ENCODE results near the gene PCDHB9.
"Not testable (repeated sequence)": the region's sequence is repeated elsewhere in the genome, so short reads cannot be mapped to it uniquely, and the experiment has no call there.

The PCDHB9 gene

DNA sequence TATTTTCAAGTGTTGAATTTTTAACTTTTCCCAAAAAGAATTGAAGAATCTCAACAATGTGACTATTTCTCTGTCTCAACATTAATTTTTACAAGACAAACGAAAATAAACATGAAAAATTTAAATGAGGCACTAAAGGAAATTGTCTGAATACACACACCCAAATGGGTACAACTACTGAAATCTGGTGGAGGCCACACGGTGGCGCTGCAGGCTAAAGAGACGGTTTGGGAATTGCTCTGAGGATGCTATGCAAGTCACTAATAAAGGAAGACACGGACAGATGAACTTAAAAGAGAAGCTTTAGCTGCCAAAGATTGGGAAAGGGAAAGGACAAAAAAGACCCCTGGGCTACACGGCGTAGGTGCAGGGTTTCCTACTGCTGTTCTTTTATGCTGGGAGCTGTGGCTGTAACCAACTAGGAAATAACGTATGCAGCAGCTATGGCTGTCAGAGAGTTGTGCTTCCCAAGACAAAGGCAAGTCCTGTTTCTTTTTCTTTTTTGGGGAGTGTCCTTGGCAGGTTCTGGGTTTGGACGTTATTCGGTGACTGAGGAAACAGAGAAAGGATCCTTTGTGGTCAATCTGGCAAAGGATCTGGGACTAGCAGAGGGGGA lies 5.3 kb downstream of the PCDHB9 start, which contains the start of gene PCDHB10:
Gene PCDHB10 (plus strand): TSS at position 244 of the 616 bp plus-strand sequence. CDS start 200 bp downstream, at position 444.
- no peak for DNase-seq (ENCODE audit: low spot score)
- H3K27ac ChIP-seq (ENCODE audit: poor library complexity, severe bottlenecking) = no peak within 1 kb of the TSS
- TF ChIP-seq, protein P1, sequence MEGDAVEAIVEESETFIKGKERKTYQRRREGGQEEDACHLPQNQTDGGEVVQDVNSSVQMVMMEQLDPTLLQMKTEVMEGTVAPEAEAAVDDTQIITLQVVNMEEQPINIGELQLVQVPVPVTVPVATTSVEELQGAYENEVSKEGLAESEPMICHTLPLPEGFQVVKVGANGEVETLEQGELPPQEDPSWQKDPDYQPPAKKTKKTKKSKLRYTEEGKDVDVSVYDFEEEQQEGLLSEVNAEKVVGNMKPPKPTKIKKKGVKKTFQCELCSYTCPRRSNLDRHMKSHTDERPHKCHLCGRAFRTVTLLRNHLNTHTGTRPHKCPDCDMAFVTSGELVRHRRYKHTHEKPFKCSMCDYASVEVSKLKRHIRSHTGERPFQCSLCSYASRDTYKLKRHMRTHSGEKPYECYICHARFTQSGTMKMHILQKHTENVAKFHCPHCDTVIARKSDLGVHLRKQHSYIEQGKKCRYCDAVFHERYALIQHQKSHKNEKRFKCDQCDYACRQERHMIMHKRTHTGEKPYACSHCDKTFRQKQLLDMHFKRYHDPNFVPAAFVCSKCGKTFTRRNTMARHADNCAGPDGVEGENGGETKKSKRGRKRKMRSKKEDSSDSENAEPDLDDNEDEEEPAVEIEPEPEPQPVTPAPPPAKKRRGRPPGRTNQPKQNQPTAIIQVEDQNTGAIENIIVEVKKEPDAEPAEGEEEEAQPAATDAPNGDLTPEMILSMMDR (IDR thresholded peaks at IDR 0.05; ENCODE audit: poor library complexity, severe bottlenecking) = peak; percentile 44
- H3K4me1 ChIP-seq (ENCODE audit: insufficient read depth, poor library complexity, severe bottlenecking) = no peaks in the 10 kb centered on the region
- no peaks in the 10 kb centered on the region for H3K36me3 ChIP-seq (ENCODE audit: low read depth)
- H3K9me3 ChIP-seq (ENCODE audit: severe bottlenecking) = peaks cover 13% of the 10 kb centered on the region
- no peak for ATAC-seq (ENCODE audit: low read depth)
- no peak within 1 kb of the TSS for H3K4me3 ChIP-seq (ENCODE audit: severe bottlenecking)
- H3K27me3 ChIP-seq (ENCODE audit: insufficient read depth, poor library complexity, severe bottlenecking) = peaks cover 51% of the 10 kb centered on the region

- ATAC-seq (ENCODE audit: low read depth); DNase-seq (ENCODE audit: low spot score); H3K36me3 ChIP-seq (ENCODE audit: low read depth); H3K27ac ChIP-seq (ENCODE audit: poor library complexity, severe bottlenecking); H3K4me3 ChIP-seq (ENCODE audit: severe bottlenecking); H3K4me1 ChIP-seq (ENCODE audit: insufficient read depth, poor library complexity, severe bottlenecking): not testable (repeated sequence)
- Histone ChIP-seq H3K27me3 (ENCODE audit: insufficient read depth, poor library complexity, severe bottlenecking) (peaks cover 38% of the 10 kb centered on the region), H3K9me3 (ENCODE audit: severe bottlenecking) (peaks cover 14% of the 10 kb centered on the region)
These were observed 7.4 kb downstream of the PCDHB9 start for GRCh38 chr5:141194332-141194731.

GRCh38 chr5:141196363-141196762 lies 9.4 kb downstream of the PCDHB9 start:
- H3K4me3 ChIP-seq (ENCODE audit: severe bottlenecking) = no peak overlapping the region
- peaks cover 14% of the 10 kb centered on the region for H3K9me3 ChIP-seq (ENCODE audit: severe bottlenecking)
- DNase-seq (ENCODE audit: low spot score) (no peak), ATAC-seq (ENCODE audit: low read depth) (no peak)
- H3K4me1 ChIP-seq (ENCODE audit: insufficient read depth, poor library complexity, severe bottlenecking) = no peaks in the 10 kb centered on the region
- TF ChIP-seq, protein P1 (IDR thresholded peaks at IDR 0.05; ENCODE audit: poor library complexity, severe bottlenecking) = no peak
- no peak overlapping the region for H3K27ac ChIP-seq (ENCODE audit: poor library complexity, severe bottlenecking)
- peaks cover 32% of the 10 kb centered on the region for H3K27me3 ChIP-seq (ENCODE audit: insufficient read depth, poor library complexity, severe bottlenecking)
- no peaks in the 10 kb centered on the region for H3K36me3 ChIP-seq (ENCODE audit: low read depth)

- TF ChIP-seq, protein P1 (IDR thresholded peaks at IDR 0.05; ENCODE audit: poor library complexity, severe bottlenecking) = peak; percentile 26
- H3K4me1 ChIP-seq (ENCODE audit: insufficient read depth, poor library complexity, severe bottlenecking) = no peaks in the 10 kb centered on the region
- no peaks in the 10 kb centered on the region for H3K36me3 ChIP-seq (ENCODE audit: low read depth)
- H3K27ac ChIP-seq (ENCODE audit: poor library complexity, severe bottlenecking) = no peak within 1 kb of the TSS
- H3K27me3 ChIP-seq (ENCODE audit: insufficient read depth, poor library complexity, severe bottlenecking) = peaks cover 22% of the 10 kb centered on the region
- no peak within 1 kb of the TSS for H3K4me3 ChIP-seq (ENCODE audit: severe bottlenecking)
- peaks cover 14% of the 10 kb centered on the region for H3K9me3 ChIP-seq (ENCODE audit: severe bottlenecking)
- DNase-seq (ENCODE audit: low spot score) = no peak
- no peak for ATAC-seq (ENCODE audit: low read depth)
These were observed 12.6 kb downstream of the PCDHB9 start, which contains the start of gene PCDHB11 for GRCh38 chr5:141199359-141200235. TSS of gene PCDHB11 (plus strand) at chr5:141199627. CDS start at chr5:141199775, 148 bp downstream.

DNA sequence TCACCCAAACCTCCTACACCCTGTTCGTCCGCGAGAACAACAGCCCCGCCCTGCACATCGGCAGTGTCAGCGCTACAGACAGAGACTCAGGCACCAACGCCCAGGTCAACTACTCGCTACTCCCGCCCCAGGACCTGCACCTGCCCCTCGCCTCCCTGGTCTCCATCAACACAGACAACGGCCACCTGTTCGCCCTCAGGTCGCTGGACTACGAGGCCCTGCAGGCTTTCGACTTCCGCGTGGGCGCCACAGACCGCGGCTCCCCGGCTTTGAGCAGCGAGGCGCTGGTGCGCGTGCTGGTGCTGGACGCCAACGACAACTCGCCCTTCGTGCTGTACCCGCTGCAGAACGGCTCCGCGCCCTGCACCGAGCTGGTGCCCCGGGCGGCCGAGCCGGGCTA lies 14.2 kb downstream of the PCDHB9 start:
- DNase-seq (ENCODE audit: low spot score); H3K36me3 ChIP-seq (ENCODE audit: low read depth); ATAC-seq (ENCODE audit: low read depth); H3K9me3 ChIP-seq (ENCODE audit: severe bottlenecking); H3K4me3 ChIP-seq (ENCODE audit: severe bottlenecking); H3K4me1 ChIP-seq (ENCODE audit: insufficient read depth, poor library complexity, severe bottlenecking); H3K27ac ChIP-seq (ENCODE audit: poor library complexity, severe bottlenecking): not testable (repeated sequence)
- peaks cover 25% of the 10 kb centered on the region for H3K27me3 ChIP-seq (ENCODE audit: insufficient read depth, poor library complexity, severe bottlenecking)

DNA sequence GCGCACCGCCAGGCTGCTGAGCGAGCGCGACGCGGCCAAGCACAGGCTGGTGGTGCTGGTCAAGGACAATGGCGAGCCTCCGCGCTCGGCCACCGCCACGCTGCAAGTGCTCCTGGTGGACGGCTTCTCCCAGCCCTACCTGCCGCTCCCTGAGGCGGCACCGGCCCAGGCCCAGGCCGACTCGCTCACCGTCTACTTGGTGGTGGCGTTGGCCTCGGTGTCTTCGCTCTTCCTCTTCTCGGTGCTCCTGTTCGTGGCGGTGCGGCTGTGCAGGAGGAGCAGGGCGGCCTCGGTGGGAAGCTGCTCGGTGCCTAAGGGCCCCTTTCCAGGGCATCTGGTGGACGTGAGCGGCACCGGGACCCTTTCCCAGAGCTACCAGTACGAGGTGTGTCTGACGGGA lies 14.7 kb downstream of the PCDHB9 start:
- not testable (repeated sequence) for H3K4me1 ChIP-seq (ENCODE audit: insufficient read depth, poor library complexity, severe bottlenecking); H3K27ac ChIP-seq (ENCODE audit: poor library complexity, severe bottlenecking); H3K4me3 ChIP-seq (ENCODE audit: severe bottlenecking); H3K9me3 ChIP-seq (ENCODE audit: severe bottlenecking); ATAC-seq (ENCODE audit: low read depth); H3K36me3 ChIP-seq (ENCODE audit: low read depth); DNase-seq (ENCODE audit: low spot score)
- H3K27me3 ChIP-seq (ENCODE audit: insufficient read depth, poor library complexity, severe bottlenecking) = peaks cover 27% of the 10 kb centered on the region
